HEK293T (cell line): ENCODE data around the gene GALNT8.

Experiments used
- CTCF ChIA-PET: fragments of 350-600 bp; formaldehyde crosslinking; extraction: SDS; loops from one replicate; lab custom pipeline; 2021; ENCODE audit warnings: antibody characterized with exemption, inconsistent platforms; lab: Yijun Ruan, JAX
- POLR2A ChIA-PET: fragments of 350-600 bp; formaldehyde crosslinking; extraction: SDS; loops from one replicate; lab custom pipeline; 2020; ENCODE audit warnings: antibody characterized with exemption, inconsistent platforms; lab: Yijun Ruan, JAX
- DNase-seq: peaks from one replicate; pipeline ENCODE4 v3.0.0; 2012; ENCODE audit warnings: mixed read lengths; ENCODE audit errors: extremely low spot score
- ARNT ChIP-seq: fragments of 450-650 bp; IDR thresholded peaks from 2 replicates; pipeline ENCODE4 v1.6.1; 2017; ENCODE audit warnings: mild to moderate bottlenecking
- BHLHE40 ChIP-seq: fragments of 450-650 bp; IDR thresholded peaks from 2 replicates; pipeline ENCODE4 v1.6.1; 2016; ENCODE audit warnings: mild to moderate bottlenecking, moderate library complexity, borderline replicate concordance
- CTBP1 ChIP-seq: fragments of 450-650 bp; IDR thresholded peaks from 2 replicates; pipeline ENCODE4 v1.6.1; 2016; ENCODE audit warnings: borderline replicate concordance
- ELF4 ChIP-seq: fragments of 450-650 bp; IDR thresholded peaks from 2 replicates; pipeline ENCODE4 v1.6.1; 2017; ENCODE audit warnings: antibody characterized with exemption
- FOXA1 ChIP-seq: fragments of 450-650 bp; IDR thresholded peaks from 2 replicates; pipeline ENCODE4 v1.6.1; 2016; ENCODE audit warnings: mild to moderate bottlenecking
- FOXK2 ChIP-seq: fragments of 450-650 bp; IDR thresholded peaks from 2 replicates; pipeline ENCODE4 v1.6.1; 2016; ENCODE audit warnings: mild to moderate bottlenecking
- FOXM1 ChIP-seq: fragments of 450-650 bp; IDR thresholded peaks from 2 replicates; pipeline ENCODE4 v1.6.1; 2017; ENCODE audit warnings: mild to moderate bottlenecking, borderline replicate concordance
- HDGF ChIP-seq: fragments of 450-650 bp; IDR thresholded peaks from 2 replicates; pipeline ENCODE4 v1.6.1; 2017; ENCODE audit warnings: antibody characterized with exemption, borderline replicate concordance
- L3MBTL2 ChIP-seq: fragments of 450-650 bp; conservative IDR thresholded peaks from 2 replicates; pipeline ENCODE4 v1.6.1; 2016; ENCODE audit warnings: mild to moderate bottlenecking
- LEF1 ChIP-seq: fragments of 450-650 bp; IDR thresholded peaks from 2 replicates; pipeline ENCODE4 v1.6.1; 2017; ENCODE audit warnings: mild to moderate bottlenecking, borderline replicate concordance
- NFRKB ChIP-seq: fragments of 450-650 bp; IDR thresholded peaks from 2 replicates; pipeline ENCODE4 v1.6.1; 2016; ENCODE audit warnings: mild to moderate bottlenecking, moderate library complexity
- PKNOX1 ChIP-seq: fragments of 450-650 bp; IDR thresholded peaks from 2 replicates; pipeline ENCODE4 v1.6.1; 2016
- SP1 ChIP-seq: fragments of 450-650 bp; IDR thresholded peaks from 2 replicates; pipeline ENCODE4 v1.6.1; 2017
- SUZ12 ChIP-seq: fragments of 450-650 bp; IDR thresholded peaks from 2 replicates; pipeline ENCODE4 v1.6.1; 2016; ENCODE audit warnings: mild to moderate bottlenecking
- TARDBP ChIP-seq: fragments of 450-650 bp; IDR thresholded peaks from 2 replicates; pipeline ENCODE4 v1.6.1; 2016
- ZNF384 ChIP-seq: fragments of 450-650 bp; IDR thresholded peaks from 2 replicates; pipeline ENCODE4 v1.6.1; 2016

Gene GALNT8

DNA sequence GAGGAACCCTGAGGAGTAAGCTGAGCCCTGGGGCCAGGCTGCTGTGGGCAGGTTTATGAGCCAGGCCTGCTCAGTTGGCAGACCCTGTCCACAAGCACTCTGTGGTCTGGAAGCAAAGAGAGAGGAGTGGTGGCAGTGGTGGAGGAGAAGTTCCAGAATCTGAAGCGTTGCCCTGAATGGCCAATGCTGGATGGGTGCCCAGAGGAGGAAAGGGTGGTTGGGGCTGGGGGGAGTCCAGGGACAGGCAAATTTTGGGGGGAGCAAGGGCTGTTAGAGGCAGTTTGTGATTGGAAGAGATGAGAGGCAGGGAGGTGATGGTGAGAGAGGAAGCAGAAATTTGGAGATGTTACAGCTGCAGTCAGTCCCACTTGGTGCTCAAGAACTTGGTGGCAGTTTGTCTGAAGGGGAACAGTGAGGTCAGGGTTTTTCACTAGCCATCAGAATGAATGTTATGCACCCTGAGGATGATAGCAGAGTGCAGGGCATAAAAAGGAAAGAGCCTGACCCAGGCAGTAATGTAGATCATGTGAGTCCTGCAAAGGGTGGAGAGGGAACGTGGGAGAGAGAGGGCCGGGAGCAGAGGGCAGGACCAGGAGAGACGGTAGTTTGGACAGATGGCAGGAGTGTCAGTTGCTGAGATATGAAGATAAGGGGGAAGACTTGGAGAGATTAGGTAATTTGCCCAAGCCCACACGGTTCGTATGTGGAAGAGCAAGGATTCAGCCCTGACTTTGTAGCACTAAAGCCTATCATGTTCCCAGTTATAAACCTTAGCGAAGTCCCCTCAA lies 51.2 kb downstream of the GALNT8 start:
- POLR2A ChIA-PET: no interaction called here
- TF ChIP-seq ARNT: no peak
- no peak for TF ChIP-seq SUZ12
- TF ChIP-seq ELF4: no peak
- no peak for TF ChIP-seq FOXM1
- TF ChIP-seq NFRKB: no peak
- TF ChIP-seq FOXA1: no peak
- TF ChIP-seq BHLHE40: no peak
- TF ChIP-seq L3MBTL2: no peak
- TF ChIP-seq PKNOX1: no peak
- TF ChIP-seq HDGF: no peak
- no peak for TF ChIP-seq TARDBP
- no peak for TF ChIP-seq LEF1
- TF ChIP-seq SP1: no peak
- TF ChIP-seq CTBP1: no peak
- CTCF ChIA-PET: no interaction called here

GRCh38 chr12:4771960-4772566 lies 51.9 kb downstream of the GALNT8 start:
- ChIA-PET CTCF (interaction anchor here (0.5 kb wide), 1 partner anchor 579 kb away, joined by 3 read pairs; no protein-coding TSS in a partner anchor), POLR2A (no interaction called here)
- no peak for TF ChIP-seq BHLHE40
- DNase-seq: no peak

More for the DNA sequence above, 51.2 kb downstream of the GALNT8 start:
- no peak for DNase-seq

DNA sequence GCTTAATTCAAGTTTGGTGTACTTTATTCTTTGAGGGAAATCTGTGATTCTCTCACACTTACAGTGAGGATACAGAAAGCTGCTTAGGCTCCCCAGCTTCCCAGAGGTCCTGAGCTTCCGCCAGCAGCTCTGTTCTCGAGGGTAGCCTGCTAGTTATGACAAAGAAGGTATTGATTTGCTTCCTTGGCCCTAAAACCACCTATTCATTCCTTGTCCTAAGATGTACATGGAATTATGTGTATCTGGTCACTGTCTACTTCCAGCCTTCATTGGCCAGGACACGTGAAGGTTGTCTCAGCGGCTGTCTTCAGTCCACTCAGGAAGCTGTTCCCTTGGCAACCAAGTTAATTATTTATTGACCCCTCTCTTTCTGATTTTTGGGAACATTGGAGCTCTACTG lies 55.7 kb downstream of the GALNT8 start:
- no peak for DNase-seq
- CTCF ChIA-PET: no interaction called here
- POLR2A ChIA-PET: no interaction called here
- TF ChIP-seq CTBP1: no peak
- TF ChIP-seq FOXK2: no peak
- no peak for TF ChIP-seq HDGF
- no peak for TF ChIP-seq ELF4
- no peak for TF ChIP-seq FOXA1
- TF ChIP-seq SP1: no peak
- no peak for TF ChIP-seq PKNOX1
- no peak for TF ChIP-seq FOXM1
- TF ChIP-seq ZNF384: no peak
- no peak for TF ChIP-seq NFRKB
- no peak for TF ChIP-seq L3MBTL2
- TF ChIP-seq TARDBP: no peak
- TF ChIP-seq BHLHE40: no peak

DNA sequence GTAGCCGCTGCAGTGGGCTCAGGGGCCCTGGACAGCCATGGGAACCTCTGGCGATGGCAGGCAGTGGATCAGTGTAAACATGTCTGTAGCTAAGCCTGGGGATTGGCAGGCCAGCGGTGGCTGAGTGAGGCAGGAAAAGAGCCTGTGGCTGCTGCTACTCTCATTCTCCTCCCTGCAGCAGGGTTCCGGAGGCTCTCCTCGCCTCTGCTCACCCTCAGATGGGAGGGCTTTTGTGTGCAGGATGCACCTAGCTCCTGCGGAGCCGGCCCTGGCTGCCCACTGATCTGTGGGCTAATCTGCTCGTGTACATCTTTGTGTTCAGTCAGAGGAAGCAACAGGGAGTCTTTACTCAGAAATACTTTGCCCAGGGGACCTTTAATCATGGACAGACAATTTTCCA lies 59.5 kb downstream of the GALNT8 start:
- ChIA-PET CTCF (no interaction called here), POLR2A (no interaction called here)
- no peak for TF ChIP-seq SP1
- no peak for TF ChIP-seq ELF4
- no peak for TF ChIP-seq CTBP1
- no peak for TF ChIP-seq BHLHE40
- TF ChIP-seq ARNT: no peak
- TF ChIP-seq FOXA1: no peak
- no peak for TF ChIP-seq FOXK2
- TF ChIP-seq SUZ12: no peak
- no peak for TF ChIP-seq L3MBTL2
- no peak for TF ChIP-seq LEF1
- TF ChIP-seq TARDBP: no peak
- no peak for TF ChIP-seq ZNF384
- no peak for TF ChIP-seq PKNOX1
- no peak for TF ChIP-seq HDGF
- DNase-seq: no peak

- ChIA-PET CTCF (no interaction called here), POLR2A (no interaction called here)
- TF ChIP-seq ZNF384 (no peak), FOXM1 (no peak), ARNT (no peak)
- DNase-seq: no peak
Observed at GRCh38 chr12:4780641-4781611, 60.7 kb downstream of the GALNT8 start.

DNA sequence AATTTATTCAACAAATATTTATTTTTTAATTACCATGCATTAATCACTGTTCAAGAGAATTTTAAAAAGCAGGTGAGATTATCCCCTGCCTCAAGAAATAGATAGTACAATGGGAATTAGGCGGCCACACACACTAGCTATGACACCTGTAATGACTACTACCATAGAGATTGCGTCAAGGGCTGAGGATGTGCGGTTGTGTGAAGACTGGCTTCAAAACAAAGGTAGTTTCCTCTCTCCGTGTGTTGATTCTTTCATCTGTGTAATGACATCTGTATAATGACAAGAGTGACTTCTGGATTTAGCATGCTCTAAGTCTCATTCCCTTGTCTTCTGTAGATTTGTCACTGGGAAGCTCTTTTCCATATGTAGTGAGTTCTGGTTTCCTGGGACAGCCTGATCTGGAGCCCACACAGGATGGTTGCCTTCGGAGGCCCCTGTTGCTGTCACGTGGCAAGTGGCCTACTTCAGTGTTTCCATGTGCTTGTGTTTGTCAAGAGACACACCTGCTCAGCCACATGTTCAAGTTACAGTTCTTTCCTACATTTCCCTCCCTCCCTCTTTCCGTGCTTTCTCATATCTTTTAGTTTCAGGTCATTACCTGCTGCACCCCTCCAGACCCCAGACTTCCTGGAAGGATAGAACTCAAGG lies 64.3 kb downstream of the GALNT8 start:
- DNase-seq: no peak
- CTCF ChIA-PET: no interaction called here
- POLR2A ChIA-PET: no interaction called here
- TF ChIP-seq SP1: no peak
- TF ChIP-seq BHLHE40: no peak
- no peak for TF ChIP-seq HDGF
- TF ChIP-seq PKNOX1: no peak
- no peak for TF ChIP-seq NFRKB
